Mononuclear cell (primary cell): Measurements from ENCODE around the gene SV2A. TPM values are rescaled to one million over a fixed set of nuclear protein-coding genes. Genes with fewer than 3 reads are reported as not detected.
"Not testable (repeated sequence)": the region's sequence is repeated elsewhere in the genome, so short reads cannot be mapped to it uniquely, and the experiment has no call there.

Experiments
- H3K27me3 ChIP-seq: 2 replicates; pipeline ENCODE4 v1.6.0; 2011; ENCODE audit warnings: low read length, control low read depth; ENCODE audit not compliant: insufficient read depth
- H3K4me1 ChIP-seq: 2 replicates; pipeline ENCODE4 v1.5.1; 2011; ENCODE audit warnings: mild to moderate bottlenecking, low read length, control low read depth; ENCODE audit not compliant: insufficient read depth
- H3K4me3 ChIP-seq: 2 replicates; pipeline ENCODE4 v1.5.1; 2011; ENCODE audit warnings: mild to moderate bottlenecking, low read length, moderate library complexity
- H3K9me3 ChIP-seq: 2 replicates; pipeline ENCODE4 v1.5.1; 2011; ENCODE audit warnings: low read depth, mild to moderate bottlenecking, control low read depth, low read length
- total RNA-seq: library from RNA; depleted of rRNA; stranded (reverse); fragments of >200 nt; gene quantifications from one replicate; pipeline ENCODE4 v1.2.3, GENCODE V29; 2012

The SV2A gene
- total RNA-seq, 1 donor: 0.73 TPM

DNA sequence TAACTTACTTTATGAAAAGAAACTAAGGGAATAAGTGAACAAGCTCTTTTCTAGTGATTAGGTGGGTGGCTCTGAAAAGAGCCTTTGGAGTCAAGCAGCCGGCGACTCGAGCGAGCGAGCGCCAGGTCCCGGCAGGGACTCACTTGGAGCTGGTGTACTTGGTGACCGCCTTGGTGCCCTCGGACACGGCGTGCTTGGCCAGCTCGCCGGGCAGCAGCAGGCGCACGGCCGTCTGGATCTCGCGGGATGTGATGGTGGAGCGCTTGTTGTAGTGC, 31.6 kb downstream of the SV2A start:
- peaks cover 38% of the 10 kb centered on the region for H3K4me1 ChIP-seq
- not testable (repeated sequence) for H3K27me3 ChIP-seq

DNA sequence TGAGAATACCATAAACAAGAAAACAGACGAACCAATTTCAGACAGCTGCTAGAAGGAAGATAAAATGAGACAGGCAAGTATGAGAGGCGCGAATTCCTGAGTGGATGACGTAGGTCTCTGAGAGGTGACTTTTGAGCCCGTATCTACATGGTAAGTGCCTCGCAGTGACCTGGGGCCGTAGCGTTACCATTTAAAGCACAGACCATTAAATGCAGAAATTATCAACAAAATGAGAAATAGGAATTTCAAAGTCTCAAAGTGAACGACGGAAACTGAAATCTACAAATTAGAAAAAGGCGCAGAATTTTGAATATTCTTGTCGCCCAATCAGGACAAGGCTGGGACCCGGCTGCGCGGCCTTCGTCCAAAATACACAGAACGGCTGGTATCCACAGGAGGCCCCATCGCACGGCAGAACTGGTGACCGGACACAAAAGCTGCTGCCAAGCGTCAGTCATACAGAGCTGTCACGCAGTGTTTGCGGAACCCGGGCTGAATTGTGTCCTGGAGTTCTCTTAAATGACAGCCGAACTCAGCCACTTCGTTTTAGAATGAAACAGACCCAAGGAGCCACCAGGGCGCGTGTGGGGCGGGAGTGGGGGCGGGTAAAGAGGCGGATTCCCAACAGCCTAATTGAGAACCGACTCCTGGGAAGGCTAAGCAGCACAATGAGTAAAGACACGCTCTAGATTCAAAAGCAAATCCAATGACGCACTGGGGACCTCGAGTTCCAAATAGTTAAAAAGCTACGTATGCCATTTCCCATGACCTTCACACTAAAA, 32.1 kb downstream of the SV2A start:
- peaks cover 38% of the 10 kb centered on the region for H3K4me1 ChIP-seq
- peak overlapping the region; percentile 87 for H3K4me3 ChIP-seq
- H3K9me3 ChIP-seq: no peaks in the 10 kb centered on the region
- H3K27me3 ChIP-seq: no peaks in the 10 kb centered on the region

More for the DNA sequence above, 31.6 kb downstream of the SV2A start:
- H3K9me3 ChIP-seq: not testable (repeated sequence)
- peak overlapping the region; percentile 87 for H3K4me3 ChIP-seq

DNA sequence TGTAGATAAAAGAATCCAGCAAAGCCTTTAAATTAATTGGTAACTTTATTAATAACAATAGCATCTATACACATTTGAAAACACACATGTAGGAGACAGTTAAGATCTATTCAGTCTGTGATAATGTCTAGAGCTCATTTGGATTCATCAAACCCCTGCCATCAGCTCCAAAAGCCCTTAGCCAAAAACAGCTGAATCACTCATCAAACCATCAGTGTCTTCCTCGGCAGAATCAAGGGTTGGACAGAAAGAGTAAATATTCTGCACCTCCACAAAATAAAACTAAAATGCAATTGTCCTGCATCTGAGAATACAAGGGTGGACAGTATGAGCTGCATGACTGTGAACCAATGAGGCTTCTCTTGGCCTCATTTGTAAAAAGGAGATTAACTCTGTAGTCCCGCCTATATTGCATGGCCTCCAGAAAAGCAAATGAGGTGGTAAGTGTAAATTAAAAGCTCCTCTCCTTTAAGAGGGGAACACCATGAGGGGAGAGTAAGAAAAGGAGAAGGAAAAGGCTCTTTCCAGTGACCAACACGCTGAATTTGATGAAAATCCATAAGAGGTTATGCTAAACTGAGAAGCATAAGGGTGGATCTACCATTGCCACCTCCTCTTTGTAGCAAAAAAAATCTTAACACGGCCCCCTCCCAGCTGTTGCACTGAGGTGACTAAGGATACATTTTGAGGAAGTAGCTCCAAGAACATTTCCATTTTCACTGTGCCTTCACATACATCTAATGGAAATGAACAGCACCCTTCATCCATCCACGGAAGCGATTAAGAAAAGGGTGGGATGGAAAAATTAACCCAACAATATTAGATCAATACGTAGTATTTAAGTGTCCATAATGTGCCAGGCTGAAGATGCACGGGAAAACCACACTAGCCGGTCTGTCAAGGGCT, 33.0 kb downstream of the SV2A start:
- no peaks in the 10 kb centered on the region for H3K27me3 ChIP-seq
- H3K4me1 ChIP-seq: peaks cover 38% of the 10 kb centered on the region
- H3K9me3 ChIP-seq: no peaks in the 10 kb centered on the region
- peak overlapping the region; percentile 87 for H3K4me3 ChIP-seq

DNA sequence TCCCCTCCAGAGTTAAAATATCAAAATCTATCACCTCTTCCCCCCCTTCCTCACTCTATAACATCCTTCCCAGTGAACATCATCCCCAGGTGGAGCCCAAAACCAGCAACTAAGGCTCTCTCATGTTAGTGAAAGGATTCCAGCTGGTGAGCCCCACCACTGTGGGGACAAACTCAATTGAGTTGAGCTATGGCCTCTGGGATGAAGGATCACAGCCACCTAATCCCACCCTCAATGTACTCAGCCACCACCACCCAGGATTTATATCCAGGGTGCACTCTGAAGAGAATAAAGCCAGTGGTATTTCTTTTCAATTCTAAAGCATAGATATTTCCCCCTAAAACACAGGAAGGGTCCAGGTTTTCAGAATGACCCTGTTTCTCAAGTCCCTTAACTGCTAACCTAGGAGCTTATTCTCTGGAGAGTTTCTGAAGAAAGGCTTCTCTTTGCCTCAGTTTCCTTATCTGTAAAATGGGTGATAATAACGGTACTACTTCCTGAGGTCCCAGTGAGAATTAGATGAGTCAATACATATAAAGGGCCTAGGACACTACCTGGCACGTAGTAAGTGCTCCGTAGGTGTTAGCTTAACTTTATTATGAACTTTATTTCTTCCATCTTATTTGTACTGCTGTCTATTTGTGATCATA, 33.9 kb downstream of the SV2A start:
- H3K9me3 ChIP-seq: no peaks in the 10 kb centered on the region
- peaks cover 39% of the 10 kb centered on the region for H3K4me1 ChIP-seq
- no peak overlapping the region for H3K4me3 ChIP-seq
- H3K27me3 ChIP-seq: no peaks in the 10 kb centered on the region

DNA sequence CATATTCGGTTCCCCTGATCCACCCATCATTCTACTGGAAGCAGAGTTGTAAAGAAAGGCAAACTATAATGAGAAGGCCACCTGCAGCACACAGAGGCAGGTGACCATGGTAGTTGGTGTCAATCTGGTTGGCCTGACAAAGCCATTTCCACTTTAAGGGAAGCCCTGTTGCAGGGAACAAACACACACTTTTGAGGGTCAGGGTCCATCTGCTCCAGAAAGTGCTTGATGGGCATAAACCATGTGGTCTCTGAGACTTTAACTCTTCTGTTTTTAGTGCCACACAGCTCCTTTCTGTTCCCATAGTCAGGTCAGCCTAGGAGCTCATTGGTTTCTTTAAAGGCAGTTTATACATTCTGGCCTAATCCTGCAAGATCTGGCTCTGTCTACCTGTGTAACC, 35.8 kb downstream of the SV2A start:
- no peaks in the 10 kb centered on the region for H3K27me3 ChIP-seq

DNA sequence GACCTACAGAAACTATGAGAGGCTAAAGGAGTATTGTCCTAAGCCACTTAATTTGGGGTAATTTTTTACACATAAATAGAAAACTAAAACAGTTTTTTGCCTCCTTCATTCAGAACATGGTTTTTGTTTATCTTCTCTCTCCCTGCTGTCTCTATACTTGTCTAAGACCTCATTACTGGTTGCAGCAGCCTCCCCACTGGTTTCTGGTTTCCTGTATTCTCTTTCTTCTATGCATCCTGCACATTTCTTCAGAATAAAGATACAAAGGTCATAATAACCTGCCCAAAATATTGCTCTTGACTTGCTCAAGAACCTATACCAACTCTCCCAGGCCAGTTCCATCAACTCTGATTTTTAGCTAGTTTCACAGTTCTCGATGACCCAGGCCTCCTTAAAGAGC, 38.1 kb downstream of the SV2A start:
- no peaks in the 10 kb centered on the region for H3K9me3 ChIP-seq
- no peaks in the 10 kb centered on the region for H3K27me3 ChIP-seq
- H3K4me1 ChIP-seq: peaks cover 22% of the 10 kb centered on the region
- H3K4me3 ChIP-seq: no peak overlapping the region

More for the DNA sequence above, 35.8 kb downstream of the SV2A start:
- Histone ChIP-seq H3K9me3 (no peaks in the 10 kb centered on the region), H3K4me1 (peaks cover 30% of the 10 kb centered on the region), H3K4me3 (no peak overlapping the region)

DNA sequence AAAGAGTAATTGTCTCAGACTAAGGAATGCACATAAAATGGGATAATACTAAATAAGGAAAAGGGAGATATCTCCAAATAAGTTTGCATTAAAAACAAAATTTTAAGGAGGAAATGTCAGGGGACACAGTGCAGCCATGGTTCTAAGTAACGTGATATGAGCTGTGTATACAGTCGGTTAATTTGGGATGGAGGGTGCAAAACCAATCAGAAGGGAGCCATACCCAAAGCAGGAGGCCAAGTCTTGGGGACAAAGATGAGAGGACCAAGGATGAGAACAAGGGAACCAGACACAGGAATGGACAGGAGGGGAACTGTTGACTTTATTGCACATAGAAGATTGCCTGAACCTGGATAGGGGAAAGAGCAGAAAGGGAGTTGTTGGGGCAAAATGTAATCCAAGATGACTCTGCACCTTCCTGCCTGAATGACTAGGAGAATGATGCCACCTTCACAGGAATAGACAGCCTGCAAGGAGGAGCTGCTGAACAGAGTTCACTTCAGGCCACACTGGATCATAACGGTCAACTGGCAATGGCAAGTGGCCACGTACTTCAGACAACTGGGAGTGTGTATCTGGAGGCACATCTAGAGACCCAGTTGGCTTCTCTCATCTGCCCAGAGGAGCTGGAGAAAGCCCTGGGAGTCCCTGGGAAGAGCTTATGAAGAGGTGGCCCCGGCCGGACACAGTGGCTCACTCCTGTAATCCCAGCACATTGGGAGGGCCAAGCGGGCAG, 40.3 kb downstream of the SV2A start:
- peaks cover 9% of the 10 kb centered on the region for H3K4me1 ChIP-seq
- H3K9me3 ChIP-seq: no peaks in the 10 kb centered on the region
- H3K27me3 ChIP-seq: no peaks in the 10 kb centered on the region
- H3K4me3 ChIP-seq: no peak overlapping the region

DNA sequence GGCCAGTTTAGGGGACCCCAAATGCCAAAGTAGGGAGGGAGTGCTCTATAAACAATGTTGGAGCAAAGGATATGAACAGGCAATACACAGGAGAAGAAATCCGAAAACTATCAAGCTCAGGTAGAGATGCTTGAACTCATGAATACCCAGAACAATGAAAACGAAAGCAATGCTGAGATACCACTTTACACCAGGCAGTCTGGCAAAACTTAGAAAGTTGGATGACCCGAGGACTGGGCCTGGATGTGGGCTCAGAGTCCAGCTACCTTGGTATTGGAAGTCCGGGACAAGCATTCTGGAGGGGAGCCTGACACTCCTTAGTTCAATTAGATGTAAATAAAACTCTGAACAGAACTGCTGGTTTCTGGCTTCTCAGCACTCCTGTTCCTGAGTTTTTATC, 44.6 kb downstream of the SV2A start:
- H3K9me3 ChIP-seq, H3K27me3 ChIP-seq, H3K4me3 ChIP-seq, H3K4me1 ChIP-seq: not testable (repeated sequence)

DNA sequence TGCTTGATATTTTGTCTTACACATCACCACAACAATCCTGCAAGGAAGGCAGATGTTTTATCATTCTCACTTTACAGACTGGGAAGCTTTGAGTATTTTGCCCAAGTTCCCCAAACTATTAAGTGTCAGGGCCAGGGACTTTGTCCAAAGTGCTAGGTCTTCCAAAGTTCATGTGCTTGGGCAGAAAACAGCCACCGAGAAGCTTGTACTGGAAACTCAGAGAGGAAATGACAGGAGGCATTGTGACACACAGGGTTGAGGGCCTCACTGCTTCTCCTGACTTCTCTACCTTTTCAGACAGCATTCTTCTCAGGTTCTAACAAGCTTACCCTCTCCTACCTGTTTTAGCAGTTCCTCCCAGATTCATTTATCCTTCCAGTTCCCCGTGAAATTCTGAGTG, 50.8 kb downstream of the SV2A start:
- H3K4me1 ChIP-seq, H3K27me3 ChIP-seq: not testable (repeated sequence)

DNA sequence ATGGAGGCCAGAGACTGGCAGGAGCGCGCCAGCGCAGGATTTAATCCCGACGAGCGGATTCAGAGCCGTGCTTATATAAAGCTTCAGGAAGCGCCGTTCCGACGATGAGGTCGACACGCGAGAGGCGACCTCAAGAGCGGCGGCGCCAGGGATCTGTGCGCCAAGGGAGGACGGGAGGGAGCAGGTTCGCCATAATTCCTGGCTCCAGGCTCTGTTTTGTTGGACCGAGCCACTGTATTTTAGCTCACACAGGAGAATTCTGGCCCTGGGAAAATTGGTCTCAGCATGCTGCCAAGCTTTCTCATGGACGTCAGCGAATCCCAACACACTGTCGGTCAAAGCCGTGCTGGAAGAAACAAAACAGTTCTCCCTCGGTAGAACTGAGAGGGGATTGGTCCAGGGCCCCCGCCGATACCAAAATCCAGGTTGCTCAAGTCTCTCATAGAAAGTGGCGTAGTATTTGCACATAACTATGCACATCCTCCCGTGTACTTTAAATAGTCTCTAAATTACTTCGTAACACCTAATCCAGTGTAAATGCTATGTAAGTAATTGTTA, 56.1 kb downstream of the SV2A start:
- not testable (repeated sequence) for H3K4me1 ChIP-seq, H3K9me3 ChIP-seq, H3K4me3 ChIP-seq, H3K27me3 ChIP-seq

More for the DNA sequence above, 50.8 kb downstream of the SV2A start:
- H3K4me3 ChIP-seq, H3K9me3 ChIP-seq: not testable (repeated sequence)

DNA sequence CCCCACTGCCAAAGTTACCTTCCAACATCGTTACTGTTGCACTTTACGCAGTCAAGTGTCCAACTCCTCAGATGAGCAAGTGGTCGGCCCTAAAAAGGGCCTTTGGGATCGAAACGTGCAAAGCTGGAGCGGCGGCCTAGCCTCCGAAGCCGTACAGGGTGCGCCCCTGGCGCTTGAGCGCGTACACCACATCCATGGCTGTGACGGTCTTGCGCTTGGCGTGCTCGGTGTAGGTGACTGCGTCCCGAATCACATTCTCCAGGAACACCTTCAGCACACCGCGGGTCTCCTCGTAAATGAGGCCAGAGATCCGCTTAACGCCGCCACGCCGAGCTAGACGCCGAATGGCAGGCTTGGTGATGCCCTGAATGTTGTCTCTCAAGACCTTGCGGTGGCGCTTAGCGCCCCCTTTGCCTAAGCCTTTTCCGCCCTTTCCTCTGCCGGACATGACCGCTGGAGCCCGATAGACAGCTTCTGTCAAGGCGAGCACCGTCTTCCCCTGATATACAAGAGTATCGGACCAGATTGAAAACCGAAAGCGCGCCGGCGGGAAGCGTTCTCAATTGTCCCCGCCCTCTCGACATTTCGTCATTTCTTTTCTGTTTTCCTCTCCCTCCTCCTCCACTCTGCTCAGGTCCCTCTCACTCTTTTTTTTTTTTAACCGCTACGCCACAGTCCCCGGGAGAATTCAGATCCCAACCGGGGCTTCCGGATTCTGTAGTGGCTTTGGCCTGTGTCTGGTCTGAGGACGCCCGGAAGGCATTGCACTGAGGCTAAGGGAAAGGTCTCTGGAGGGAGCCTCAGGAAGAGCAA, 56.8 kb downstream of the SV2A start:
- H3K4me3 ChIP-seq, H3K4me1 ChIP-seq, H3K9me3 ChIP-seq, H3K27me3 ChIP-seq: not testable (repeated sequence)

DNA sequence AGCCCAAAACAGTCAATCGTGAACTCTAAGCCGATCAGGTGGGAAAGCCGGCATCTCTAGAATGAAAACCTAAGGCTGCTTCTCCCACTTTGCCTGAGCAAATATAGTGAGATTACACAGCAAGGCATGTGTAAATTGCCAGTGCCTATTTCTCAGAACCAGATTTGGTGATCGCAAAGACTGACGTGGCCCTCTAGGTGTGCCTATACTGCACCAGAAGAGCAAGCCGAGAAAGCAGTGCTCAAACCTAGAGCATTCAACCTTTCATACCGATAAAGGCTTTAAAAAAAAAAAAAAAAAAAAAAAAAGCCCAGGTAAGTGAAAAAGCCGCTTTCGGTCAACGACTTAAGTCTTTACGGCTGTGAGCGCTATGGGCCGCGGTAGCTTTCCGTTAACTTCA, 57.4 kb downstream of the SV2A start:
- H3K27me3 ChIP-seq, H3K4me1 ChIP-seq, H3K4me3 ChIP-seq, H3K9me3 ChIP-seq: not testable (repeated sequence)
